Activated naive CD8-positive, alpha-beta T cell (primary cell): ENCODE measurements around the gene NUMBL.

ENCODE experiments used
- H3K27ac Mint-ChIP-seq: one replicate; pipeline ENCODE4 v1.8.0; 2021; ENCODE audit warnings: mixed read lengths
- H3K27me3 Mint-ChIP-seq: one replicate; pipeline ENCODE4 v1.8.0; 2021; ENCODE audit warnings: mixed read lengths
- H3K36me3 Mint-ChIP-seq: one replicate; pipeline ENCODE4 v1.8.0; 2021; ENCODE audit warnings: mixed read lengths
- H3K4me1 Mint-ChIP-seq: one replicate; pipeline ENCODE4 v1.8.0; 2021; ENCODE audit warnings: low read depth, mixed read lengths
- H3K4me3 Mint-ChIP-seq: one replicate; pipeline ENCODE4 v1.8.0; 2021; ENCODE audit warnings: mild to moderate bottlenecking, mixed read lengths
- H3K9me3 Mint-ChIP-seq: one replicate; pipeline ENCODE4 v1.8.0; 2021; ENCODE audit warnings: low read depth, mixed read lengths

The NUMBL gene

DNA sequence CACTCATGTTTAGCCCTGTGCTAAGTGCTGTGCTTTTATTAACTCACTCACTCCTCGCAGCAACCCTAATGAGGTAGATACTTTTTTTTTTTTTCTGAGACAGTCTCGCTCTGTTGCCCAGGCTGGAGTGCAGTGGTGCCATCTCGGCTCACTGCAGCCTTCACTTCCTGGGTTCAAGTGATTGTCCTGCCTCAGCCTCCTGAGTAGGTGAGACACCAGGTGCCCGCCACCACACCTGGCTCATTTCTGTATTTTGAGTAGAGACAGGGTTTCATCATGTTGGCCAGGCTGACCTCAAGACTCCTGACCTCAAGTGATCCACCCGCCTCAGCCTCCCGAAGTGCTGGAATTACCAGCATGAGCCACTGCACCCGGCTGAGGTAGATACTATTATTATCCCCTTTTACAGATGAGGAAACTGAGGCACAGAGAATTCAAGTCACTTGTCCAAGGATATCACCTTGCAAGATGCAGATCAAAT, 29.0 kb upstream of the NUMBL start:
- no peaks in the 10 kb centered on the region for H3K9me3 Mint-ChIP-seq
- H3K27ac Mint-ChIP-seq: peak overlapping the region; percentile 12
- peaks cover 62% of the 10 kb centered on the region for H3K4me1 Mint-ChIP-seq
- peak overlapping the region; percentile 97 for H3K4me3 Mint-ChIP-seq
- H3K27me3 Mint-ChIP-seq: no peaks in the 10 kb centered on the region
- H3K36me3 Mint-ChIP-seq: no peaks in the 10 kb centered on the region

DNA sequence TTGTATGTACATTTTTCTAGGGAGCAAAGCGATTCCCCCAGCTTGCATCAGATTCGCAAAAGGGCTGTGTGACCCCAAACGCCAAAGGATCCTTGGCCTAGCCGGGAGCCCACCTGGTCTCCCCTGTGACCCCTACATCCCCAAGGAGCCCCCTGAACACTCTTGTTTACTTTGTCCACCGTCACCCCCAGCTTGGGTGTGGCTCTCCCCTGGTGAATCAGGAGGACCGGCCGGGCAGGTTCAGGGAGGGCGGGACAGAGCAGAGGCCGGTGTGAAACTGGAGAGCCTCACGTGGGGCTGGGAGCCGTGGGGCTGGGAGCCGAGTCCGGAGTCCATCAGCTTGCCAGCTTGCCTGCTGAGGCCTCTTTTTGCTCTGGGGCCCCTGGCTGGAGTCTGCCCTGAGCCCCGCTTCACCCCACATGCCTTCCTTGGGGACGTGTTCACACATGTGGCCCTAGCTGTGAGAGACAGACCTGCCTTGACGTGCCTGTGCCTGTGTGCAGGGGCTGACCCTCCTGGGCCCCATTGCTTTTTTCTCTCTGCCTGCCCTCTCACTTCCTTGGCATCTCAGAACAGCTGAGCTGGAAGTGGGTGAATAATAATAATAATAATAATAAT, 28.4 kb upstream of the NUMBL start:
- H3K27me3 Mint-ChIP-seq: no peaks in the 10 kb centered on the region
- peak overlapping the region; percentile 22 for H3K27ac Mint-ChIP-seq
- peaks cover 62% of the 10 kb centered on the region for H3K4me1 Mint-ChIP-seq
- no peaks in the 10 kb centered on the region for H3K9me3 Mint-ChIP-seq
- H3K4me3 Mint-ChIP-seq: peak overlapping the region; percentile 97
- no peaks in the 10 kb centered on the region for H3K36me3 Mint-ChIP-seq

DNA sequence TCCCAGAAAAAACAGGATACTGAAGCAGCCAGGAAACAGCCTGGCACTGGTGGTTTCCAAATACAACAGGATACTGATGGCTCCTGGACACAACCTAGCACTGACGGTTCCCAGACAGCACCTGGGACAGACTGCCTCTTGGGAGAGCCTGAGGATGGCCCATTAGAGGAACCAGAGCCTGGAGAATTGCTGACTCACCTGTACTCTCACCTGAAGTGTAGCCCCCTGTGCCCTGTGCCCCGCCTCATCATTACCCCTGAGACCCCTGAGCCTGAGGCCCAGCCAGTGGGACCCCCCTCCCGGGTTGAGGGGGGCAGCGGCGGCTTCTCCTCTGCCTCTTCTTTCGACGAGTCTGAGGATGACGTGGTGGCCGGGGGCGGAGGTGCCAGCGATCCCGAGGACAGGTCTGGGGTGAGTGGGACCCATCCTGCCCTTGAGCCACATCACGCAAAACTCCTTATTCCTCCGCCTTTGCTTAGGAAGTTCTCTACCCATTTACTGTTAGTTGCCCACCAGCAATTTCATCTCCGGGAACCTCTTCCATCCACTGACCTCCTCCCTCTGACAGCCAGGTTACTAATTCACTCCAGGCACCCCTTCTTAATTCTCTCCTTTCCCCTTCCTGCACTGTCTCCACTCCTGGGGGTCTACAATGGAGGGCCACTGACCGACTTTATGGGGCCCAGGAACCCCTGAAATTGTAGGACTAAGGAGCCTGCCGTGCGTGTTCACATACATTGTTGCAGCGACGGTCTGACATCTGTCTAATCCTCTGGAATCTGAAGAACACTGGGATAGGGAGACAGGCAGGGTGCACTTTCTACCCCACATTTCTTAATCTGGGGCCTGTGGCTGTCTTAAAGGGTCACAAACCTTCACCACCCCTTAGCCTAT, 27.7 kb upstream of the NUMBL start:
- Mint-ChIP-seq H3K27ac (peak overlapping the region; percentile 91), H3K4me1 (peaks cover 62% of the 10 kb centered on the region), H3K36me3 (no peaks in the 10 kb centered on the region)

DNA sequence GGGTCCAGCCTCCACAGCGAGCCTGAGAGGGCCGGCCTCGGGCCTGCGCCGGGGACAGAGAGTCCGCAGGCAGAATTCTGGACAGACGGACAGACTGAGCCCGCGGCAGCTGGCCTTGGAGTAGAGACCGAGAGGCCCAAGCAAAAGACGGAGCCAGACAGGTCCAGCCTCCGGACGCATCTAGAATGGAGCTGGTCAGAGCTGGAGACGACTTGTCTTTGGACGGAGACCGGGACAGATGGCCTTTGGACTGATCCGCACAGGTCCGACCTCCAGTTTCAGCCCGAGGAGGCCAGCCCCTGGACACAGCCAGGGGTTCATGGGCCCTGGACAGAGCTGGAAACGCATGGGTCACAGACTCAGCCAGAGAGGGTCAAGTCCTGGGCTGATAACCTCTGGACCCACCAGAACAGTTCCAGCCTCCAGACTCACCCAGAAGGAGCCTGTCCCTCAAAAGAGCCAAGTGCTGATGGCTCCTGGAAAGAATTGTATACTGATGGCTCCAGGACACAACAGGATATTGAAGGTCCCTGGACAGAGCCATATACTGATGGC, 27.0 kb upstream of the NUMBL start:
- peaks cover 62% of the 10 kb centered on the region for H3K4me1 Mint-ChIP-seq
- no peaks in the 10 kb centered on the region for H3K27me3 Mint-ChIP-seq
- no peak overlapping the region for H3K27ac Mint-ChIP-seq
- no peaks in the 10 kb centered on the region for H3K9me3 Mint-ChIP-seq
- peak overlapping the region; percentile 97 for H3K4me3 Mint-ChIP-seq
- H3K36me3 Mint-ChIP-seq: no peaks in the 10 kb centered on the region

More for the DNA sequence above, 27.7 kb upstream of the NUMBL start:
- Mint-ChIP-seq H3K4me3 (peak overlapping the region; percentile 97), H3K9me3 (no peaks in the 10 kb centered on the region), H3K27me3 (no peaks in the 10 kb centered on the region)

DNA sequence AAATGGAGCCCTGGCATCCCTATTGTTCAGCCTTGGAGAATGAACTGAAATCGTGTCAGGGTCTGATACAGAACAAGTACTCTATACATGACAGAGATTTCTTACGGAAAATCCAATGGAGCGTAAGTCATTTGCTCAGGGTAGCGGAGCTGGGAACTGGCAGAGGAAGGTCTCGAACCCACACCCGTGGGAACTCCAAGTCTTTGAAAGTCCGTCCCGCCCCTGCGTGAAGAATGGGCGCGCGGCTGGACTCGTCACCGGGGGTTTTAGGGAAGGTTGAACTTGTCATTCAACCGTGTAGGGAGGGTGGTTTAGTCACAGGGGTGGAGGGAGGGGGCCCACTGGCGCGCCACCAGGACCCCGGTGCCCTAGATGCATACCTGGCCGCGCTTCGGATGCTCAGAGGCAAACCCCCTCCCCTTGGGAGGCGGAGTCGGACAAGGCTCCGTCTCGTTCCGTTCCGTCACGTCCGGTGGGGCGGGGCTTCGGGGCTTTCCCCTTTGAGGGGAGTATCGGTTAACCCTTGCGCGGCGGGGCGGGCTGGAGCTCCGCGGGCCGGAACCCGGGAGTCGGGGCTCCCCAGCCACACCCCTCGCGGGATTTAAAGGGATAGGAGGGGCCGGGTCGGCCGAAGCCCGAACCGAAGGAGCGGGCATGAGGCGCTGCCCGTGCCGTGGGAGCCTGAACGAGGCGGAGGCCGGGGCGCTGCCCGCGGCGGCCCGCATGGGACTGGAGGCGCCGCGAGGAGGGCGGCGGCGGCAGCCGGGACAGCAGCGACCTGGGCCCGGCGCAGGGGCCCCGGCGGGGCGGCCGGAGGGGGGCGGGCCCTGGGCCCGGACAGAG, 26.3 kb upstream of the NUMBL start, which contains the start of the genes COQ8B and ITPKC:
Gene COQ8B, minus strand, starts transcription at position 405 of the 843 bp plus-strand sequence. CDS start 2,254 bp downstream, outside the sequence.
Gene ITPKC, plus strand, starts transcription at position 631 of the 843 bp plus-strand sequence. Its CDS starts 24 bp downstream, at position 655.
- peak within 1 kb of the TSS; percentile 97 for H3K4me3 Mint-ChIP-seq
- peaks cover 58% of the 10 kb centered on the region for H3K4me1 Mint-ChIP-seq
- H3K27ac Mint-ChIP-seq: peak within 1 kb of the TSS; percentile 96
- H3K36me3 Mint-ChIP-seq: no peaks in the 10 kb centered on the region
- H3K27me3 Mint-ChIP-seq: no peaks in the 10 kb centered on the region
- H3K9me3 Mint-ChIP-seq: no peaks in the 10 kb centered on the region

- Mint-ChIP-seq H3K27ac (peak overlapping the region; percentile 96), H3K36me3 (no peaks in the 10 kb centered on the region), H3K4me3 (peak overlapping the region; percentile 87), H3K4me1 (peaks cover 62% of the 10 kb centered on the region), H3K27me3 (no peaks in the 10 kb centered on the region), H3K9me3 (no peaks in the 10 kb centered on the region)
These were observed 25.6 kb upstream of the NUMBL start for GRCh38 chr19:40716031-40716481.

- Mint-ChIP-seq H3K36me3 (no peaks in the 10 kb centered on the region), H3K4me3 (peak overlapping the region; percentile 87), H3K4me1 (peaks cover 48% of the 10 kb centered on the region), H3K27me3 (no peaks in the 10 kb centered on the region), H3K27ac (peak overlapping the region; percentile 96), H3K9me3 (no peaks in the 10 kb centered on the region)
These were observed 24.2 kb upstream of the NUMBL start for GRCh38 chr19:40714441-40715299.

- H3K36me3 Mint-ChIP-seq: no peaks in the 10 kb centered on the region
- H3K27me3 Mint-ChIP-seq: no peaks in the 10 kb centered on the region
- H3K4me1 Mint-ChIP-seq: peaks cover 48% of the 10 kb centered on the region
- peak overlapping the region; percentile 46 for H3K4me3 Mint-ChIP-seq
- no peaks in the 10 kb centered on the region for H3K9me3 Mint-ChIP-seq
- H3K27ac Mint-ChIP-seq: no peak overlapping the region
These were observed 23.5 kb upstream of the NUMBL start for GRCh38 chr19:40713939-40714338.

GRCh38 chr19:40709817-40710216, 19.4 kb upstream of the NUMBL start:
- peaks cover 19% of the 10 kb centered on the region for H3K4me1 Mint-ChIP-seq
- no peak overlapping the region for H3K4me3 Mint-ChIP-seq
- no peaks in the 10 kb centered on the region for H3K27me3 Mint-ChIP-seq
- H3K27ac Mint-ChIP-seq: no peak overlapping the region
- no peaks in the 10 kb centered on the region for H3K9me3 Mint-ChIP-seq
- peaks cover 2% of the 10 kb centered on the region for H3K36me3 Mint-ChIP-seq

DNA sequence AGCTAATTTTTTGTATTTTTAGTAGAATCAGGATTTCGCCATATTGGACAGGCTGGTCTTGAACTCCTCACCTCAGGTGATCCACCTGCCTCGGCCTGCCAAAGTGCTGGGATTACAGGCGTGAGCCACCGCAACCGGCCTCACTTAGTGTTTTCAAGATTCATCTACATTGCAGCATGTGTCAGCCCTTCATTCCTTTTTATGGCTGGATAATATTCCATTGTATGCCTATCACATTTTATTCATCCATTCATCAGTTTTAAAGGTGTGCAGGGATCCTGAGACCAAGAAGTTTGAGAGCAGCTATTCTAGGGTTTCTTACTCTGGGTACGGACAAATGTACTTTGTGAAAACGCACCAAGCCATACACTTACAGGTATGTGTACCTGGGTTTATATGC, 17.2 kb upstream of the NUMBL start:
- Mint-ChIP-seq H3K4me3 (no peak overlapping the region), H3K36me3 (peaks cover 6% of the 10 kb centered on the region)

DNA sequence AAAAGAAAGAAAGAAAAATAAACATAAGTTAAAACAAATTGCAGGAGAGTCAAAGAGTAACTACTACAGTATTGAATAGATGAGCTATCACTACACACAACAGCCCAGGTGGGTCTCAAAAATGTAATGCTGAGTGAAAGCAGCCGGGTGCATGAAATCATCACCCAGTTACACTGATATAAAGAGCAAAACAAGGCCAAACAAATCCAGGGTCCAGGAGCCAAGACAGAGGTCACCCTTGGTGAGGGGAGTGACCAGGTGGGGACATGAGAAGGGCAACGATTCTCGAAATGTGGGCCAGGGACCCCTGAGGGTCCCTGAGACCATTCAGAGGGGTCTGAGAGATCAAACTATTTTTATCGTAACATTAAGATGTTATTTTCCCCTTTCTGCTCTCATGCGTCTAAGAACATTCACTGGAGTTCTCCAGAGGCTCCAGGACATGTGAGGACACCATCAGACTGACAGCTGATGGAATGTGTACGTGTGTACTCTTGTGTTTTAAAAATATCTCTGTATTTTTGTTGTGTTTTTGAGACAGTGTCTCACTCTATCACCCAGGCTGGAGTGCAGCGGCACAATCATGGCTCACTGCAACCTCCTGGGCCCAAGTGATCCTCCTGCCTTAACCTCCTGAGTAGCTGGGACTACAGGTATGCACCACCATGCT, 15.6 kb upstream of the NUMBL start:
- Mint-ChIP-seq H3K27ac (no peak overlapping the region), H3K9me3 (no peaks in the 10 kb centered on the region), H3K27me3 (no peaks in the 10 kb centered on the region), H3K4me1 (peaks cover 5% of the 10 kb centered on the region), H3K4me3 (no peak overlapping the region), H3K36me3 (peaks cover 10% of the 10 kb centered on the region)

More for the DNA sequence above, 17.2 kb upstream of the NUMBL start:
- no peaks in the 10 kb centered on the region for H3K27me3 Mint-ChIP-seq
- no peak overlapping the region for H3K27ac Mint-ChIP-seq
- peaks cover 11% of the 10 kb centered on the region for H3K4me1 Mint-ChIP-seq
- H3K9me3 Mint-ChIP-seq: no peaks in the 10 kb centered on the region

GRCh38 chr19:40705362-40705651, 14.9 kb upstream of the NUMBL start:
- Mint-ChIP-seq H3K27me3 (no peaks in the 10 kb centered on the region), H3K4me3 (no peak overlapping the region), H3K36me3 (peaks cover 10% of the 10 kb centered on the region), H3K27ac (no peak overlapping the region), H3K9me3 (no peaks in the 10 kb centered on the region), H3K4me1 (peaks cover 5% of the 10 kb centered on the region)
